ES-I3 (cell line): ENCODE results near the gene DIP2C.
"Not testable (repeated sequence)": the region's sequence is repeated elsewhere in the genome, so short reads cannot be mapped to it uniquely, and the experiment has no call there.

Source experiments
- H3K36me3 ChIP-seq: 2 replicates; pipeline ENCODE4 v1.6.1; 2013; ENCODE audit warnings: mild to moderate bottlenecking, low read length, control low read depth, moderate library complexity; ENCODE audit not compliant: insufficient read depth
- H3K4me1 ChIP-seq: 2 replicates; pipeline ENCODE4 v1.6.1; 2013; ENCODE audit warnings: mild to moderate bottlenecking, control low read depth, low read length; ENCODE audit not compliant: insufficient read depth
- H3K9ac ChIP-seq: 2 replicates; pipeline ENCODE4 v1.6.1; 2013; ENCODE audit warnings: low read depth, mild to moderate bottlenecking, low read length, moderate library complexity
- H3K9me3 ChIP-seq: 2 replicates; pipeline ENCODE4 v1.6.1; 2013; ENCODE audit warnings: mild to moderate bottlenecking, low read length, moderate library complexity; ENCODE audit not compliant: control insufficient read depth, insufficient read depth

The DIP2C gene

GRCh38 chr10:361203-362081 is 328.0 kb downstream of the DIP2C start:
- no peak overlapping the region for H3K9ac ChIP-seq
- H3K9me3 ChIP-seq, result no peaks in the 10 kb centered on the region
- no peaks in the 10 kb centered on the region for H3K4me1 ChIP-seq
- 0 out of 2 replicates have a peak, but pooled peaks cover 2% of the 10 kb centered on the region for H3K36me3 ChIP-seq

GRCh38 chr10:360653-361052 is 328.8 kb downstream of the DIP2C start:
- H3K9me3 ChIP-seq, result no peaks in the 10 kb centered on the region
- no peaks in the 10 kb centered on the region for H3K4me1 ChIP-seq
- H3K36me3 ChIP-seq, result 0 out of 2 replicates have a peak, but pooled peaks cover 2% of the 10 kb centered on the region
- H3K9ac ChIP-seq, result no peak overlapping the region

GRCh38 chr10:359762-360161 is 329.7 kb downstream of the DIP2C start:
- H3K36me3 ChIP-seq, result 0 out of 2 replicates have a peak, but pooled peaks cover 5% of the 10 kb centered on the region
- H3K9ac ChIP-seq, result no peak overlapping the region
- H3K4me1 ChIP-seq, result no peaks in the 10 kb centered on the region
- H3K9me3 ChIP-seq, result no peaks in the 10 kb centered on the region

GRCh38 chr10:359093-359492 is 330.4 kb downstream of the DIP2C start:
- Histone ChIP-seq H3K36me3 (0 out of 2 replicates have a peak, but pooled peaks cover 5% of the 10 kb centered on the region), H3K4me1 (no peaks in the 10 kb centered on the region), H3K9me3 (no peaks in the 10 kb centered on the region), H3K9ac (no peak overlapping the region)

GRCh38 chr10:357201-357950 is 332.1 kb downstream of the DIP2C start:
- Histone ChIP-seq H3K9ac (no peak overlapping the region), H3K36me3 (0 out of 2 replicates have a peak, but pooled peaks cover 5% of the 10 kb centered on the region), H3K9me3 (no peaks in the 10 kb centered on the region), H3K4me1 (no peaks in the 10 kb centered on the region)

GRCh38 chr10:356452-356851 is 333.0 kb downstream of the DIP2C start:
- H3K9me3 ChIP-seq, result no peaks in the 10 kb centered on the region
- H3K4me1 ChIP-seq, result no peaks in the 10 kb centered on the region
- H3K36me3 ChIP-seq, result peaks cover 5% of the 10 kb centered on the region; the same call in 1 of the 2 replicates
- H3K9ac ChIP-seq, result no peak overlapping the region

GRCh38 chr10:354901-355617 is 334.4 kb downstream of the DIP2C start:
- no peak overlapping the region for H3K9ac ChIP-seq
- H3K36me3 ChIP-seq, result peaks cover 5% of the 10 kb centered on the region; the same call in 1 of the 2 replicates
- no peaks in the 10 kb centered on the region for H3K9me3 ChIP-seq
- no peaks in the 10 kb centered on the region for H3K4me1 ChIP-seq

- Histone ChIP-seq H3K9ac (no peak overlapping the region), H3K4me1 (no peaks in the 10 kb centered on the region), H3K9me3 (no peaks in the 10 kb centered on the region), H3K36me3 (peaks cover 3% of the 10 kb centered on the region; the same call in 1 of the 2 replicates)
These were observed 336.8 kb downstream of the DIP2C start for GRCh38 chr10:352476-353235.

- H3K9ac ChIP-seq, result no peak overlapping the region
- no peaks in the 10 kb centered on the region for H3K9me3 ChIP-seq
- H3K36me3 ChIP-seq, result peaks cover 3% of the 10 kb centered on the region; the same call in 1 of the 2 replicates
- H3K4me1 ChIP-seq, result no peaks in the 10 kb centered on the region
These were observed 337.6 kb downstream of the DIP2C start for GRCh38 chr10:351770-352334.

- Histone ChIP-seq H3K4me1 (no peaks in the 10 kb centered on the region), H3K9me3 (no peaks in the 10 kb centered on the region), H3K9ac (no peak overlapping the region), H3K36me3 (peaks cover 3% of the 10 kb centered on the region; the same call in 1 of the 2 replicates)
These were observed 338.4 kb downstream of the DIP2C start for GRCh38 chr10:350981-351501.

GRCh38 chr10:349081-349480 is 340.4 kb downstream of the DIP2C start:
- no peaks in the 10 kb centered on the region; the same call in 1 of the 2 replicates for H3K36me3 ChIP-seq
- no peaks in the 10 kb centered on the region for H3K4me1 ChIP-seq
- no peaks in the 10 kb centered on the region for H3K9me3 ChIP-seq
- no peak overlapping the region for H3K9ac ChIP-seq

- Histone ChIP-seq H3K4me1 (no peaks in the 10 kb centered on the region), H3K9ac (no peak overlapping the region), H3K9me3 (no peaks in the 10 kb centered on the region), H3K36me3 (no peaks in the 10 kb centered on the region; the same call in 1 of the 2 replicates)
These were observed 341.0 kb downstream of the DIP2C start for GRCh38 chr10:348456-348855.

- not testable (repeated sequence) for H3K36me3 ChIP-seq, H3K4me1 ChIP-seq, H3K9ac ChIP-seq, H3K9me3 ChIP-seq
These were observed 341.7 kb downstream of the DIP2C start for GRCh38 chr10:347774-348173.
